H9 (cell line): ENCODE data around the gene TMPRSS9. TPM values are rescaled to one million over a fixed set of nuclear protein-coding genes. Genes with fewer than 3 reads are reported as not detected.

Experiments
- DNase-seq: peaks from one replicate; pipeline ENCODE4 v3.0.0-alpha.2; 2017
- H2AFZ ChIP-seq: one replicate; pipeline ENCODE4 v1.6.1; 2013; ENCODE audit warnings: mild to moderate bottlenecking, low read length, control low read depth, moderate library complexity
- H2AK5ac ChIP-seq: 2 replicates; pipeline ENCODE4 v1.6.1; 2013; ENCODE audit warnings: low read length, control low read depth, mixed read lengths; ENCODE audit not compliant: insufficient read length
- H2BK120ac ChIP-seq: one replicate; pipeline ENCODE4 v1.6.1; 2013; ENCODE audit warnings: low read depth, mild to moderate bottlenecking, low read length, control low read depth, inconsistent platforms; ENCODE audit not compliant: poor library complexity, severe bottlenecking
- H2BK12ac ChIP-seq: 2 replicates; pipeline ENCODE4 v1.6.1; 2013; ENCODE audit warnings: low read length, control low read depth, mixed read lengths, low read depth; ENCODE audit not compliant: insufficient read length
- H2BK15ac ChIP-seq: 2 replicates; pipeline ENCODE4 v1.6.1; 2013; ENCODE audit warnings: low read depth, low read length, control low read depth
- H2BK20ac ChIP-seq: one replicate; pipeline ENCODE4 v1.6.1; 2013; ENCODE audit warnings: low read depth, mild to moderate bottlenecking, low read length, control low read depth, inconsistent platforms; ENCODE audit not compliant: poor library complexity, severe bottlenecking
- H2BK5ac ChIP-seq: 2 replicates; pipeline ENCODE4 v1.6.1; 2013; ENCODE audit warnings: low read length, control low read depth, mixed read lengths; ENCODE audit not compliant: insufficient read length
- H3K14ac ChIP-seq: 2 replicates; pipeline ENCODE4 v1.6.1; 2013; ENCODE audit warnings: low read length, control low read depth; ENCODE audit not compliant: insufficient read depth
- H3K18ac ChIP-seq: 2 replicates; pipeline ENCODE4 v1.6.1; 2013; ENCODE audit warnings: low read depth, mild to moderate bottlenecking, mixed read lengths, low read length, control low read depth; ENCODE audit not compliant: insufficient read length
- H3K23ac ChIP-seq: 2 replicates; pipeline ENCODE4 v1.6.1; 2013; ENCODE audit warnings: low read length, control low read depth, mixed read lengths, low read depth; ENCODE audit not compliant: insufficient read length
- H3K23me2 ChIP-seq: 2 replicates; pipeline ENCODE4 v1.6.1; 2013; ENCODE audit warnings: low read depth, mild to moderate bottlenecking, mixed read lengths, low read length, control low read depth; ENCODE audit not compliant: insufficient read length, poor library complexity, severe bottlenecking
- H3K27ac ChIP-seq: 2 replicates; pipeline ENCODE4 v1.5.1; 2013; ENCODE audit warnings: low read length, control low read depth, mixed read lengths, low read depth; ENCODE audit not compliant: insufficient read length
- H3K27me3 ChIP-seq: 2 replicates; pipeline ENCODE4 v1.6.1; 2013; ENCODE audit warnings: low read length, control low read depth, inconsistent platforms; ENCODE audit not compliant: insufficient read depth
- H3K4ac ChIP-seq: 2 replicates; pipeline ENCODE4 v1.6.1; 2013; ENCODE audit warnings: low read depth, mild to moderate bottlenecking, control low read depth, inconsistent platforms, low read length, moderate library complexity
- H3K4me1 ChIP-seq: 2 replicates; pipeline ENCODE4 v1.6.1; 2013; ENCODE audit warnings: low read length, control low read depth, inconsistent platforms; ENCODE audit not compliant: insufficient read depth
- H3K4me2 ChIP-seq: 2 replicates; pipeline ENCODE4 v1.6.1; 2013; ENCODE audit warnings: low read length, control low read depth, mixed read lengths; ENCODE audit not compliant: insufficient read length, insufficient read depth
- H3K56ac ChIP-seq: 2 replicates; pipeline ENCODE4 v1.6.1; 2013; ENCODE audit warnings: low read depth, mild to moderate bottlenecking, mixed read lengths, low read length, control low read depth; ENCODE audit not compliant: insufficient read length
- H3K79me1 ChIP-seq: 2 replicates; pipeline ENCODE4 v1.6.1; 2013; ENCODE audit warnings: low read depth, mild to moderate bottlenecking, moderate library complexity, low read length, control low read depth, inconsistent platforms; ENCODE audit not compliant: insufficient read depth, poor library complexity, severe bottlenecking
- H3K79me2 ChIP-seq: 2 replicates; pipeline ENCODE4 v1.6.1; 2013; ENCODE audit warnings: low read length, control low read depth, inconsistent platforms; ENCODE audit not compliant: insufficient read depth
- H3K9ac ChIP-seq: 2 replicates; pipeline ENCODE4 v1.6.1; 2013; ENCODE audit warnings: low read length, control low read depth, mixed read lengths; ENCODE audit not compliant: insufficient read length; ENCODE audit errors: extremely low read depth
- H3K9me3 ChIP-seq: one replicate; pipeline ENCODE4 v1.6.1; 2013; ENCODE audit warnings: low read depth, low read length, inconsistent platforms; ENCODE audit not compliant: control insufficient read depth
- H3T11ph ChIP-seq: one replicate; pipeline ENCODE4 v1.6.1; 2013; ENCODE audit warnings: mild to moderate bottlenecking, low read length, control low read depth, inconsistent platforms
- H4K20me1 ChIP-seq: one replicate; pipeline ENCODE4 v1.6.1; 2013; ENCODE audit not compliant: control insufficient read depth, insufficient read length, insufficient read depth
- H4K5ac ChIP-seq: 2 replicates; pipeline ENCODE4 v1.6.1; 2013; ENCODE audit warnings: low read depth, mild to moderate bottlenecking, mixed read lengths, low read length, control low read depth; ENCODE audit not compliant: insufficient read length
- H4K8ac ChIP-seq: replicated peaks from 2 replicates; pipeline ENCODE4 v1.6.1; 2013; ENCODE audit warnings: low read length, control low read depth, mixed read lengths, low read depth; ENCODE audit not compliant: insufficient read length
- H4K91ac ChIP-seq: 2 replicates; pipeline ENCODE4 v1.6.1; 2013; ENCODE audit warnings: low read depth, mild to moderate bottlenecking, moderate library complexity, mixed read lengths, low read length, control low read depth; ENCODE audit not compliant: insufficient read length
- H3K27ac Mint-ChIP-seq, 3 experiments: 2 replicates in 2 of 3; 3 replicates in 1 of 3; pipeline ENCODE4 v1.8.0; 2020 to 2021; ENCODE audit warnings: mixed read lengths in 3 of 3, mild to moderate bottlenecking in 1 of 3, moderate library complexity in 1 of 3
- H3K27me3 Mint-ChIP-seq: 2 replicates; pipeline ENCODE4 v1.8.0; 2021; ENCODE audit warnings: low read depth, mild to moderate bottlenecking, moderate library complexity, mixed read lengths
- H3K36me3 Mint-ChIP-seq, 3 experiments: 2 replicates in 2 of 3; 3 replicates in 1 of 3; pipeline ENCODE4 v1.8.0; 2020 to 2021; ENCODE audit warnings: low read depth in 3 of 3, mixed read lengths in 3 of 3; ENCODE audit not compliant: insufficient read depth in 1 of 3
- H3K4me1 Mint-ChIP-seq, 2 experiments: 2 replicates each; pipeline ENCODE4 v1.8.0; 2020; ENCODE audit warnings: mixed read lengths in 2 of 2
- H3K4me3 Mint-ChIP-seq, 2 experiments: 2 replicates in 1 of 2; 3 replicates in 1 of 2; pipeline ENCODE4 v1.8.0; 2020 to 2021; ENCODE audit warnings: mild to moderate bottlenecking in 2 of 2, mixed read lengths in 2 of 2, moderate library complexity in 1 of 2
- H3K9me3 Mint-ChIP-seq, 2 experiments: 2 replicates in 1 of 2; 3 replicates in 1 of 2; pipeline ENCODE4 v1.8.0; 2020; ENCODE audit warnings: mild to moderate bottlenecking in 2 of 2, mixed read lengths in 2 of 2, moderate library complexity in 1 of 2
- CTCF ChIP-seq: fragments of 200-600 bp; sonication (generic); conservative IDR thresholded peaks from 3 replicates; pipeline ENCODE4 v1.8.0; 2021; ENCODE audit warnings: antibody characterized with exemption, mild to moderate bottlenecking
- WGBS: extraction: QIAGEN DNeasy Blood & Tissue Kit; methylation state at CpG from one replicate; pipeline ENCODE4 v1.1.7; 2013; ENCODE audit warnings: missing lambda C conversion rate, low lambda C conversion rate, mixed read lengths; ENCODE audit not compliant: insufficient read length; ENCODE audit errors: extremely low coverage; 5-methylcytosine and 5-hydroxymethylcytosine counted together
- total RNA-seq: library from RNA; stranded (reverse); gene quantifications from 2 replicates; pipeline ENCODE4 v1.2.1, GENCODE V29; 2021

Gene TMPRSS9
- total RNA-seq, 1 experiment from 2014 or later, result 0.24 TPM

GRCh38 chr19:2460245-2460644, 100.2 kb downstream of the TMPRSS9 start:
- peaks cover 15% of the 10 kb centered on the region for H3K23me2 ChIP-seq
- no peak overlapping the region for H2BK20ac ChIP-seq
- H3K4me2 ChIP-seq, result no peak overlapping the region
- H2BK120ac ChIP-seq, result no peak overlapping the region
- Mint-ChIP-seq H3K4me1 (peaks cover 5 to 15% of the 10 kb centered on the region in 2 experiments; a peak in 3 of 4 replicates), H3K9me3 (no peaks in the 10 kb centered on the region), H3K27ac (no peak overlapping the region), H3K27me3 (no peaks in the 10 kb centered on the region), H3K36me3 (no peaks in the 10 kb centered on the region; a peak in 1 of 7 replicates), H3K4me3 (no peak overlapping the region; a peak in 1 of 5 replicates)
- H3K27ac ChIP-seq, result no peak overlapping the region
- no peaks in the 10 kb centered on the region for H3K27me3 ChIP-seq
- H3K4ac ChIP-seq, result no peak overlapping the region
- no peak for TF ChIP-seq CTCF
- no peak overlapping the region for H4K5ac ChIP-seq
- H3K9ac ChIP-seq, result no peak overlapping the region
- H2AK5ac ChIP-seq, result no peak overlapping the region
- no peaks in the 10 kb centered on the region for H3K79me1 ChIP-seq
- H2BK15ac ChIP-seq, result no peak overlapping the region
- no peak overlapping the region for H2BK5ac ChIP-seq
- DNase-seq, result no peak
- H2BK12ac ChIP-seq, result no peak overlapping the region
- H4K20me1 ChIP-seq, result no peaks in the 10 kb centered on the region
- no peaks in the 10 kb centered on the region for H3K9me3 ChIP-seq
- no peak overlapping the region for H4K91ac ChIP-seq
- no peak overlapping the region for H4K8ac ChIP-seq
- H3K18ac ChIP-seq, result no peak overlapping the region
- H3T11ph ChIP-seq, result no peak overlapping the region
- H3K79me2 ChIP-seq, result peaks cover 10% of the 10 kb centered on the region; the same call in 1 of the 2 replicates
- no peak overlapping the region for H3K56ac ChIP-seq
- no peak overlapping the region for H3K14ac ChIP-seq
- no peak overlapping the region for H3K23ac ChIP-seq
- no peaks in the 10 kb centered on the region for H3K4me1 ChIP-seq
- H2AFZ ChIP-seq, result no peak overlapping the region
- no CpG with 5 or more reads among the region's 1 CpG for WGBS
